Transverse colon (tissue), 4 donors: ENCODE results near the gene OSBPL9.

ENCODE experiments used
- EP300 ChIP-seq: sonication (generic); formaldehyde crosslinking; IDR thresholded peaks from one replicate; pipeline ENCODE4 v1.6.1; 2017; ENCODE audit warnings: antibody characterized with exemption, low read depth
- POLR2A ChIP-seq: fragments of 450-650 bp; IDR thresholded peaks from one replicate; pipeline ENCODE4 v1.6.1; 2016; ENCODE audit warnings: antibody characterized with exemption, mild to moderate bottlenecking, moderate library complexity
- POLR2AphosphoS5 ChIP-seq, 3 donors: sonication (generic); formaldehyde crosslinking; IDR thresholded peaks; one replicate each; pipeline ENCODE4 v1.6.1; 2016; ENCODE audit warnings: antibody characterized with exemption in 3 of 3
- TF ChIP-seq, protein P1 (sequence below), 5 experiments: fragments of 200-600 bp in 3 of 5; fragments of 450-650 bp in 2 of 5; sonication (generic) in 3 of 5; IDR thresholded peaks; 1 replicate in 2 of 5; 2 replicates in 3 of 5; pipeline ENCODE4 v1.5.1; 2016 to 2017; ENCODE audit warnings: antibody characterized with exemption in 5 of 5, inconsistent platforms in 3 of 5, mild to moderate bottlenecking in 2 of 5, moderate library complexity in 1 of 5

DNA sequence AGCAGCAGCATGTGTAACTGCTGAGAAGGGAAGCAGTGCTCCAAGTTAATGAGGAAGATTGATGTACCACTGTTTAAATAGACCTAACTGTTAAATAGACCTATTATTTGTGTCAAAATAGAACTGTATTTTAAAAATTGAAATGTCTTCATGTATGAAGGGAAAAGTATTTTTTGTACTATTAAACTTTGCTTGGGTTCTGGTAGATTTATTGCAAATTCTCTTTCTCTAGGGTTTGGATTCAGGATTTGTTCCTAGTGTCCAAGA lies 128.3 kb downstream of the OSBPL9 start:
- TF ChIP-seq, protein P1, sequence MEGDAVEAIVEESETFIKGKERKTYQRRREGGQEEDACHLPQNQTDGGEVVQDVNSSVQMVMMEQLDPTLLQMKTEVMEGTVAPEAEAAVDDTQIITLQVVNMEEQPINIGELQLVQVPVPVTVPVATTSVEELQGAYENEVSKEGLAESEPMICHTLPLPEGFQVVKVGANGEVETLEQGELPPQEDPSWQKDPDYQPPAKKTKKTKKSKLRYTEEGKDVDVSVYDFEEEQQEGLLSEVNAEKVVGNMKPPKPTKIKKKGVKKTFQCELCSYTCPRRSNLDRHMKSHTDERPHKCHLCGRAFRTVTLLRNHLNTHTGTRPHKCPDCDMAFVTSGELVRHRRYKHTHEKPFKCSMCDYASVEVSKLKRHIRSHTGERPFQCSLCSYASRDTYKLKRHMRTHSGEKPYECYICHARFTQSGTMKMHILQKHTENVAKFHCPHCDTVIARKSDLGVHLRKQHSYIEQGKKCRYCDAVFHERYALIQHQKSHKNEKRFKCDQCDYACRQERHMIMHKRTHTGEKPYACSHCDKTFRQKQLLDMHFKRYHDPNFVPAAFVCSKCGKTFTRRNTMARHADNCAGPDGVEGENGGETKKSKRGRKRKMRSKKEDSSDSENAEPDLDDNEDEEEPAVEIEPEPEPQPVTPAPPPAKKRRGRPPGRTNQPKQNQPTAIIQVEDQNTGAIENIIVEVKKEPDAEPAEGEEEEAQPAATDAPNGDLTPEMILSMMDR (IDR thresholded peaks at IDR 0.05) = no peak
- TF ChIP-seq POLR2A (no peak), EP300 (no peak), POLR2AphosphoS5 (IDR thresholded peaks at IDR 0.05) (no peak)
